ENCODE data around the gene TMEM203.

TMEM203 gene

DNA sequence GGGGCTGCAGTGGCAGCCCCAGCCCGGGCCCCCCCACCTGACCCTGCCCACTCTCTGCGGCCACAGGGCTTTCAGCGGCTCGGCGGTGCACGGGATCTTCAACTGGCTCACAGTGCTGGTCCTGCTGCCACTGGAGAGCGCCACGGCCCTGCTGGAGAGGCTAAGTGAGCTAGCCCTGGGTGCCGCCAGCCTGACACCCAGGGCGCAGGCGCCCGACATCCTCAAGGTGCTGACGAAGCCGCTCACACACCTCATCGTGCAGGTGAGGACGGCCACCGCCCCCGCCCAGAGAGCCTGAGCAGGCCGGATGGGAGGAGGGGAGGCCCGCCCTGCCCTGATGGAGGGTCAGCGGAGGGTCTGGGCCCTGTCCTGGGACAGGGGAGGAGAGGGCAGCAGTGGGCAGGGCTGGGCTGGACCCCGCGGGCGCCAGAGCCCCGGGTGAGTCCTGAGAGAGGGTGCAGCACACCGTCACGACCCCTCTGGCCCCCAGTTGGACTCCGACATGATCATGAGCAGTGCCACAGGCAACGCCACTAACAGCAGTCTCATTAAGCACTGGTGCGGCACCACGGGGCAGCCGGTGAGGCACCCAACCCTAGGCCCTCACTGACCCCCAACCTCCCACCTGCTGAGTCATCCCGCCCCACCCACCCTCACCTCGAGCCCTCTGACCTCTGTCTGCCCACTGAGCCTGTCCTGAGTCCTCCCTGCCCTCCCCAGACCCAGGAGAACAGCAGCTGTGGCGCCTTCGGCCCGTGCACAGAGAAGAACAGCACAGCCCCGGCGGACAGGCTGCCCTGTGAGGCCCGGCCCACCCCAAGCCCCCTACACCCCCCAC is 27.9 kb upstream of the TMEM203 start:
- WGBS (ENCODE audit: insufficient coverage, insufficient read length): no CpG with 5 or more reads among the region's 40 CpGs

DNA sequence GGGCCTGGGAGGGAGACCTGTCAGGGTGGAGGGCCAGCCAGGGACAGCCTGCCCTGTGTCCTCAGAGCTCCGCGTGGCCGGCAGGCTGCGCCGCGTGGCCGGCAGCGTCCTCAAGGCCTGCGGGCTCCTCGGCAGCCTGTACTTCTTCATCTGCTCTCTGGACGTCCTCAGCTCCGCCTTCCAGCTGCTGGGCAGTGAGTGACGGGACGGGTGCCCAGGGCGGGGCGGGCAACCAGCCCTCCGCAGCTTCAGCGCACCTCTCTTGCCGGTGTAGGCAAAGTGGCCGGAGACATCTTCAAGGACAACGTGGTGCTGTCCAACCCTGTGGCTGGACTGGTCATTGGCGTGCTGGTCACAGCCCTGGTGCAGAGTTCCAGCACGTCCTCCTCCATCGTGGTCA is 27.1 kb upstream of the TMEM203 start:
- no CpG with 5 or more reads among the region's 24 CpGs for WGBS (ENCODE audit: insufficient coverage, insufficient read length)
- Histone ChIP-seq H3K27me3 (ENCODE audit: control insufficient read depth, insufficient read depth, low read length) (no peaks in the 10 kb centered on the region), H3K36me3 (ENCODE audit: control insufficient read depth, insufficient read depth, low read length) (no peaks in the 10 kb centered on the region), H3K4me3 (ENCODE audit: low read length) (no peak overlapping the region), H3K9me3 (ENCODE audit: control insufficient read depth, insufficient read depth, low read length) (no peaks in the 10 kb centered on the region), H3K4me1 (ENCODE audit: control insufficient read depth, insufficient read depth, low read length) (peaks cover 9% of the 10 kb centered on the region), H3K27ac (ENCODE audit: low read length) (no peak overlapping the region)
- DNase-seq (ENCODE audit: low read depth, low spot score): no peak

More for the DNA sequence above, 27.9 kb upstream of the TMEM203 start:
- H3K27ac ChIP-seq (ENCODE audit: low read length): no peak overlapping the region
- DNase-seq (ENCODE audit: low read depth, low spot score): no peak
- H3K4me1 ChIP-seq (ENCODE audit: control insufficient read depth, insufficient read depth, low read length): peaks cover 7% of the 10 kb centered on the region
- H3K27me3 ChIP-seq (ENCODE audit: control insufficient read depth, insufficient read depth, low read length): no peaks in the 10 kb centered on the region
- H3K4me3 ChIP-seq (ENCODE audit: low read length): no peak overlapping the region
- no peaks in the 10 kb centered on the region for H3K36me3 ChIP-seq (ENCODE audit: control insufficient read depth, insufficient read depth, low read length)
- H3K9me3 ChIP-seq (ENCODE audit: control insufficient read depth, insufficient read depth, low read length): no peaks in the 10 kb centered on the region

DNA sequence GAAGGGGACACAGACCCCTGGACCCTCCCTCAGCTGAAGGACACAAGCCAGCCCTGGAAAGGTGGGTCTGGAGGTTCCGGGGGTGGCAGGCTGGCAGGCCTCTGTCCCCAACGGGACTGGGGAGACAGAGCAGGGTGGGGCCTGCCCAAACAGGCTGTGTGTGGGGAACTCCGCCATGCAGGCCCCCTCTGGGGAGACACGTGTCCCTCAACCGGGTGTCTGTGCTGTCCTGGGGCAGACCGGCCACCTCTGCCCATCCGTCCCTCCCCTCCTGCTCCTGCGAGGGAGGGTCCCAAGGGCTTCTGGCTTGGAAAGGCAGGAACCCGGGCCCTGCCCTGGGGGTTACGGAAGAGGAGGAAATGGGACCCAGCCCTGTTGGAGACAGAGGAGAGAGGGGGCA is 26.7 kb upstream of the TMEM203 start:
- Histone ChIP-seq H3K27me3 (ENCODE audit: control insufficient read depth, insufficient read depth, low read length) (no peaks in the 10 kb centered on the region), H3K27ac (ENCODE audit: low read length) (no peak overlapping the region), H3K4me3 (ENCODE audit: low read length) (no peak overlapping the region), H3K9me3 (ENCODE audit: control insufficient read depth, insufficient read depth, low read length) (no peaks in the 10 kb centered on the region), H3K4me1 (ENCODE audit: control insufficient read depth, insufficient read depth, low read length) (peaks cover 9% of the 10 kb centered on the region), H3K36me3 (ENCODE audit: control insufficient read depth, insufficient read depth, low read length) (no peaks in the 10 kb centered on the region)
- no CpG with 5 or more reads among the region's 10 CpGs for WGBS (ENCODE audit: insufficient coverage, insufficient read length)
- no peak for DNase-seq (ENCODE audit: low read depth, low spot score)

DNA sequence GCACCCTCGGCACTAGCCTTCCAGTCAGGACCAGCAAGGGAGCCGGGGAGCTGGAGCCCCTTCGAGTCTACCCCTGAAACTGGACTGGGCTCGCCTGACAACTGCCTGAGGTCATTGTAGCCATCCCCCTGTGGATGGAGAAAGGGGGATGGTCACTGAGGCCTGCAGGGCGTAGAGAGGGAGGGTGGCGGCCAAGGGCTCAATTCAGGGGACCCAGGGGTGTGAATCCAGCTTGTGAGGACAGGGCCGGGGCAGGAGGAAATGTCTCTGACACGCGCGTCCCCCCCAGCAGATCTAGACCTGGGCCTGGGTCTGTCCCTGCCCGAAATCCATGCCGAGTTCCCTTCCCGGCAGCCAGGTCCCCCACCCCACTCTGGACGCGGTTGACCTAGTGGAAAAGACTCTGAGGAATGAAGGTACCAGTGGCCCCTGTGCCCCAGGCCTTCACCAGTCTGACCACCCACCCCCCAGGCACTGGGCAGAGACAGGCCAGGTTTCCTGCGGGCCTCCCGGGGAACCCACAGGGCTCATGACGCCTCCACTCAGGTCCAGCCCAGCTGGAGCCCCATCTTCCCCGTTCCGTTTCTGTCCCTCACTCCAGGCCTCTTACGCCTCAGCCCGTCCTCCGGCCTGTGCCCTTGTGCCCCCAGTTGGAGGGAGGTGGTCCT is 26.1 kb upstream of the TMEM203 start:
- Histone ChIP-seq H3K27me3 (ENCODE audit: control insufficient read depth, insufficient read depth, low read length) (no peaks in the 10 kb centered on the region), H3K27ac (ENCODE audit: low read length) (no peak overlapping the region), H3K4me3 (ENCODE audit: low read length) (no peak overlapping the region), H3K9me3 (ENCODE audit: control insufficient read depth, insufficient read depth, low read length) (no peaks in the 10 kb centered on the region), H3K4me1 (ENCODE audit: control insufficient read depth, insufficient read depth, low read length) (peaks cover 4% of the 10 kb centered on the region), H3K36me3 (ENCODE audit: control insufficient read depth, insufficient read depth, low read length) (no peaks in the 10 kb centered on the region)
- DNase-seq (ENCODE audit: low read depth, low spot score): no peak
- no CpG with 5 or more reads among the region's 23 CpGs for WGBS (ENCODE audit: insufficient coverage, insufficient read length)

DNA sequence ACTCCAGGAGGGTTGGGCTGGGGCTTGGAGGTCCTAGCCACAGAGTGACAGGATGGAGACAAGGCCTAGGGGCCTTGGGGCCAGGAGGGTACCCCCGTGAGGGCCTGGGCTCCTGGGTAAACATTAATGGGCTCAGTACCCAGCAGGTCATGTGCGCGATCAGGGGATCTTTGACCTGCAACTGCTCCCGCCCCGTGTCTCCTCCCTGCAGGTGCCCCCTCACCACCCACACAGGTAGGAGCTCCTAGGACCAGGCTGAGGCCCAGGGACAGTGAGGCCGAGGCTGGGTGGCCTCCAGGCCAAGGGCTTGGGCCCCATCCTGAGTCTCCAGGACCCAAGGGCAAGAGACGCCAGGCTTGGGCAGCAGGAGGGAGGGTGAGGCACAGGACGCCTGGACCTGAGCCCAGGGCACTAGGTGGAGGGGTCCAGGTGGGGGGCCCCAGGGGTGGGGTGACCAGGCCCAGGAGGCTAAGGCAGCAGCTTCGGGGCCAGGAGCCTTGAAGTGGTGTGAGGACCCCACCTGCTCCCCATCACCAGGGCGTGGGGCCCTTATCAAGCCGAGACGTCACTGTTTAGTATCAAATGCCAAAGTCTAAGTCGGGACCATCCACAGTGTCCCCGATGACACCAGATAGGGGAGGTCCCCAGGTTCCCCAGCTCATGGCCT is 25.4 kb upstream of the TMEM203 start, which contains the start of gene SLC34A3:
Gene SLC34A3 (plus strand): TSS at position 197 of the 667 bp plus-strand sequence. CDS start 802 bp downstream, outside the sequence.
- Histone ChIP-seq H3K27ac (ENCODE audit: low read length) (no peak within 1 kb of the TSS), H3K4me3 (ENCODE audit: low read length) (no peak within 1 kb of the TSS), H3K9me3 (ENCODE audit: control insufficient read depth, insufficient read depth, low read length) (no peaks in the 10 kb centered on the region), H3K36me3 (ENCODE audit: control insufficient read depth, insufficient read depth, low read length) (no peaks in the 10 kb centered on the region), H3K4me1 (ENCODE audit: control insufficient read depth, insufficient read depth, low read length) (peaks cover 2% of the 10 kb centered on the region; the same call in 1 of the 2 replicates), H3K27me3 (ENCODE audit: control insufficient read depth, insufficient read depth, low read length) (no peaks in the 10 kb centered on the region)
- WGBS (ENCODE audit: insufficient coverage, insufficient read length): no CpG with 5 or more reads among the region's 14 CpGs
- no peak for DNase-seq (ENCODE audit: low read depth, low spot score)

DNA sequence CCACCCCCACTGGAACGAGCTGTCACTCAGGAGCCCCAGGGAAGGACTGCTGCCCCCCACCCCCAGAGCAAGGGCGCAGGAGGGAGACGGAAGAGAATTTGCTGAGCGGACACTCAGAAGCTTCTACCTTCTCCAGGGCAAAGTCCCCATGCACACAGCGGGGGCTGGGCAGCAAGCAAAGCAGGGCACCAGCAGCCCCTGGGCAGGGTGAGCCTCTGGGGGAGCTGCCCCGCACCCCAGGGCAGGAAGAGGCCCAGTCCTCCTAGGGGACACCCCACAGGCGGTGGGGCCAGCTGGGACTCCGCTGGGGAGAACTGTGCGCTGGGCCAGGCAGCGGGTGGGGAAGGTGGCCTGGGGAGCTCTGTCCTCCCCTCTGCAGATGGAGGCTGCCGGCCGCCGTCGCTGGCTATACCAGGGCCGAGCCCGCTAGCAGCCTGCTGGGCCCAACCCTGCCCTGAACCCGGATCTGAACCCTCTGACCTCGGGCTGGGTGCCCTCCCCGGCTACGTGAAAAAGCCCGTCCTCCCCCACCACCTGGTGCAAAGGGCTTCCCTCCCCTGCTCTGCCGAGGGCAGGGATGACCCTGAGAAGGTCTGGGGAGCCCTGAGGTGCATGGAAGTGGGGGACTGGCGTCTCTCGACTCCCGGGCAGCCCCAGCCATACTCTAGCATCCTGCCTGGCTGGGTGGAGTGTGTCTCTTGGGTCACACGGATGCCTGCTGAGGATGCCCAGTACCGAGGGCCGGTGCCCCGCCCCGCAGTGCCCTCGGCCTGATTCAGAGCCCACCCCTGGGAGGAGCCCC is 24.7 kb upstream of the TMEM203 start:
- no peaks in the 10 kb centered on the region for H3K36me3 ChIP-seq (ENCODE audit: control insufficient read depth, insufficient read depth, low read length)
- no peak overlapping the region for H3K27ac ChIP-seq (ENCODE audit: low read length)
- no peak overlapping the region for H3K4me3 ChIP-seq (ENCODE audit: low read length)
- H3K9me3 ChIP-seq (ENCODE audit: control insufficient read depth, insufficient read depth, low read length): no peaks in the 10 kb centered on the region
- no peak for DNase-seq (ENCODE audit: low read depth, low spot score)
- H3K4me1 ChIP-seq (ENCODE audit: control insufficient read depth, insufficient read depth, low read length): peaks cover 2% of the 10 kb centered on the region; the same call in 1 of the 2 replicates
- H3K27me3 ChIP-seq (ENCODE audit: control insufficient read depth, insufficient read depth, low read length): no peaks in the 10 kb centered on the region
- WGBS (ENCODE audit: insufficient coverage, insufficient read length): no CpG with 5 or more reads among the region's 31 CpGs

DNA sequence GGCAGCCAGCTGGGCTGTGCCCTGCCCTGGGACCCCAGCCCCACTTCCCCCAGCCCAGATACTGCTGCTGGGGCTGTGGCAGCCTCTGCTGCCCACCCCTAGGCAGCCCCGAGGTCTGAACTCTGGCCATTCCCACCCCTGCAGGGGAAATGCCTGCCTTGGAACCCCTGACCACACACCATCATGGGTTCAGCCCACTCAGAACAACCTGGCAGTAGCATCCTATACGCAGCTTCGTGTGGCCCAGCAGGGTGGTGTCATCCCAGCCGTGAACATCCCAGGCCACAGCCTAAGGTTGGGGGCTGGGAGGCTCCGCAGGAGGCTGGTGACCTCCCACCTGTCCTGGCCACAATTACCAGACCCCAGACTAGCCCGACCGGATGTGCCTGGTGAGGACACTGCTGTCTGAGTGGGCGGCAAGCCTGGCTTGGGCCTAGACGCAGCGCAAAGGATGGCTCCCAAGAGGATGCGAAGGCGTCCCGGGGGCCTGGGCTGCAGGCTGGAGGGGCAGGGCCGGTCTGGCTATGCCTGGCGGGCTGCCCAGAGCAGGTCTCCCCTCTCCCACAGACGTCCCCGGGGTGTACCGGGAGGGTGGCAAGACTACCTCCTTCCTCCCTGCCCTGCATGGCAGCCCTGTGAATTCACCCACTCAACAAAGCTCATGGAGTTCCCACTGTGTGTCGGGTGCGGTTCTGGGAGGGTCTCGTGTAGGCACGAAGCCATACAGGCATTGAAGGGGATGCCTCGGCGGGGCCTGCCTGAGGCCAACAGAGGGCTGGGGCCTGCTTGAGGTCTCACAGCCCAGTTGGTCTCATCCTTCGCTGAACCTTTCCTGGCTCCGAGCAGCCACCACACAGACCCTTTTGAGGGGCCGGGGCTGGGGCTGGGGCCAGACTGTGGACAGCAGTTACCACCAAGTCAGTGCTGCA is 23.8 kb upstream of the TMEM203 start:
- Histone ChIP-seq H3K27me3 (ENCODE audit: control insufficient read depth, insufficient read depth, low read length) (no peaks in the 10 kb centered on the region), H3K36me3 (ENCODE audit: control insufficient read depth, insufficient read depth, low read length) (no peaks in the 10 kb centered on the region), H3K4me1 (ENCODE audit: control insufficient read depth, insufficient read depth, low read length) (peaks cover 2% of the 10 kb centered on the region; the same call in 1 of the 2 replicates), H3K4me3 (ENCODE audit: low read length) (no peak overlapping the region), H3K9me3 (ENCODE audit: control insufficient read depth, insufficient read depth, low read length) (no peaks in the 10 kb centered on the region), H3K27ac (ENCODE audit: low read length) (no peak overlapping the region)
- WGBS (ENCODE audit: insufficient coverage, insufficient read length): no CpG with 5 or more reads among the region's 27 CpGs
- no peak for DNase-seq (ENCODE audit: low read depth, low spot score)

DNA sequence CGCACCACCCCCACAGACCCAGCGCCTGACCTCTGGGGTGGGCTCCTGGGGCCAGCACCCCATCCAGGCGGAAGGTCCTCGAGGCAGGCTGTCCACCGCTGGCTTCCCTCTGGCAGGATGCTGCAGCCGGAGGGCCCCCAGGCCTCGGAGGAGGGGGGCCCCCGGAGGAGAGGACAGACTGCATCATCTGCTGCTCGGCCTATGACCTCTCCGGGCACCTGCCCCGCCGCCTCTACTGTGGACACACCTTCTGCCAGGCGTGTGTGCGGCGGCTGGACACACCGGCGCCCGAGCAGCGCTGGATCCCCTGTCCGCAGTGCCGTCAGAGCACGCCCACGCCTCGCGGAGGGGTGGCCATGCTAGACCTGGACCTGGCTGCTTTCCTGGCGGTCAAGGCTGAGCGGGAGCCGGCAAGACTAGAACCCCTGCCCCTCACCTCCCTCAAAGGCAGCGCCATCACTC is 23.1 kb upstream of the TMEM203 start:
- WGBS (ENCODE audit: insufficient coverage, insufficient read length): no CpG with 5 or more reads among the region's 29 CpGs
- H3K27ac ChIP-seq (ENCODE audit: low read length): no peak overlapping the region
- DNase-seq (ENCODE audit: low read depth, low spot score): no peak
- H3K9me3 ChIP-seq (ENCODE audit: control insufficient read depth, insufficient read depth, low read length): no peaks in the 10 kb centered on the region
- H3K4me3 ChIP-seq (ENCODE audit: low read length): no peak overlapping the region
- H3K27me3 ChIP-seq (ENCODE audit: control insufficient read depth, insufficient read depth, low read length): no peaks in the 10 kb centered on the region
- peaks cover 2% of the 10 kb centered on the region; the same call in 1 of the 2 replicates for H3K4me1 ChIP-seq (ENCODE audit: control insufficient read depth, insufficient read depth, low read length)
- no peaks in the 10 kb centered on the region for H3K36me3 ChIP-seq (ENCODE audit: control insufficient read depth, insufficient read depth, low read length)

DNA sequence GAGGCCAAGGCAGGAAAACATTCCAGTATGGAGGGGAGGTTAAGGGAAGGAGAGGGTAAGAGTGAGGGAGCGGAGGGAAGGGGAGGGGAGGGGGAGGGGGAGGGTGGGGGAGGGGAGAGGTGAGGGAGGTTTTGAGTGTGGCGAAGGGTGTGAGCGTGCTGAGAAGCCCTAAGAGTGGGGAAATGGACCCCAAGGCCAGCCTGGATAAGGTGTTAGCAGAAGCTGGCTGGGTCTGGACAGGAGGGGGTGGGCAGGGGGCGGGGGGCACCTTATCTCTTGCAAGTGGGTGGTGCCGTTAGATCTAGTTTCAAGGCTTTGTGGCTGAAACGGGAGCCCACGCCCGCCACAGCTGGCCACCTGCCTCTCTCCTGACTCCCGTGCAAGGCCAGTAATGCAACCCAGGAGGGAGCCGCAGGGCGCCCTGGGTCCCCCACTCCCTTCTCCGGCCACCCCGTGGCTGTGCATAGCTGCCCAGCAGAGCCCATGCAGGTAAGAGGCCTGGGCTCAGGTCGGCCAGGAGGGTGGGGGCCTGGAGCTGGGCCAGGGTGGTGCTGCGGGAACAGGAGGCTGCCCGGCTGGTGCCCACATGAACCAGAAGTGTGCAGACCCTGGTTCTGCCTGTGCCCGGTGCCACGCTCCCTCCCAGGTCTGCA is 22.5 kb upstream of the TMEM203 start:
- H3K4me1 ChIP-seq (ENCODE audit: control insufficient read depth, insufficient read depth, low read length): peaks cover 2% of the 10 kb centered on the region
- H3K9me3 ChIP-seq (ENCODE audit: control insufficient read depth, insufficient read depth, low read length): no peaks in the 10 kb centered on the region
- no CpG with 5 or more reads among the region's 18 CpGs for WGBS (ENCODE audit: insufficient coverage, insufficient read length)
- H3K27me3 ChIP-seq (ENCODE audit: control insufficient read depth, insufficient read depth, low read length): no peaks in the 10 kb centered on the region
- H3K27ac ChIP-seq (ENCODE audit: low read length): no peak overlapping the region
- no peaks in the 10 kb centered on the region for H3K36me3 ChIP-seq (ENCODE audit: control insufficient read depth, insufficient read depth, low read length)
- DNase-seq (ENCODE audit: low read depth, low spot score): no peak
- no peak overlapping the region for H3K4me3 ChIP-seq (ENCODE audit: low read length)
